Fibroblast of peridontal ligament (primary cell): Measurements from ENCODE around the gene PNO1.
A peak's percentile ranks its signal among the peaks of the same experiment; 100 is the strongest.

Experiments used
- DNase-seq: peaks from one replicate; pipeline ENCODE4 v3.0.0-alpha.2; 2010; ENCODE audit errors: extremely low read depth

The PNO1 gene

DNA sequence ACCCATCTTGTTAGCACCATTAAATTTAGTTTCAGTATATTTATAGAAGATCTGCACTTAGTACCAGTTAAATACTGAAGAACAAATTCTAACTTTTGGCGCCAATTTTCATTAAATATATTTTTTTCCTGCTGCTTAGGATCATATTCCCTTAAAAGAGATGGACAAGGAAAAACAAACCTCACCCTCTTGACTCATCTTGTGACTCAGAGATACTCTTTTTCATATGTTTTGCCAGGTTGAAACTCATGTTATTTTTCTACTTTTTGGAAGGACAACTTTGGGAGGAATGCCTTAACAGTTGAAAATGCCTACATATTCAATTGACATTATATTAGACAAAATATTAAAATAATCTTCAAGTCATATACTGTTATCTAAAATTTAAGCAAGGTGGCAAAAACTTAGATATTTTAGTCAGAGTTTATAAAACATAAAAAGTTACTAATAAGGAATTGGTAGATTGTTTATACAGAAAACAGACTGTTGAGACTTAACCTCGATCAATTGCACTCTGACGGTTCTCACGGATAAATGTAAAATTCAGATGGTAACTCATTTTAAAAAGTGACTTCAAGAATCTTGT is 36.2 kb downstream of the PNO1 start:
- peak; percentile 70 for DNase-seq

DNA sequence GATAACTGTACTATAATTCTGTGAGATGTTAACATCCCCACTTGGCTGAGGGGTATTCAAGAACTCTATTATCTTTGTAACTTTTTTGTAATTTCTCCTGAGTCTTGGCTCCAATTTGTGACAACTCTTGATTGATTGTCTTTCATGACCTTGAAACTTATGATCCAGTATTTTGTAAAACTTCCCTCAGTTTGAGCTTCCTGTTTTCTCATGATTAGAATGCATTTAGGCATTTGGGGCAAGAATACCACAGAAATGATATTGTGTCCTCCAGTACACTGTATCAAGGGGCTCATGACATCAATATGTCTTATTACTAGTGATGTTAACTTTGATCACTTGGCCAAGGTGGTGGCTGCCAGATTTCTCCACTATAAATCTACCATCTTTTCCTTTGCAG is 37.4 kb downstream of the PNO1 start:
- DNase-seq, result no peak

DNA sequence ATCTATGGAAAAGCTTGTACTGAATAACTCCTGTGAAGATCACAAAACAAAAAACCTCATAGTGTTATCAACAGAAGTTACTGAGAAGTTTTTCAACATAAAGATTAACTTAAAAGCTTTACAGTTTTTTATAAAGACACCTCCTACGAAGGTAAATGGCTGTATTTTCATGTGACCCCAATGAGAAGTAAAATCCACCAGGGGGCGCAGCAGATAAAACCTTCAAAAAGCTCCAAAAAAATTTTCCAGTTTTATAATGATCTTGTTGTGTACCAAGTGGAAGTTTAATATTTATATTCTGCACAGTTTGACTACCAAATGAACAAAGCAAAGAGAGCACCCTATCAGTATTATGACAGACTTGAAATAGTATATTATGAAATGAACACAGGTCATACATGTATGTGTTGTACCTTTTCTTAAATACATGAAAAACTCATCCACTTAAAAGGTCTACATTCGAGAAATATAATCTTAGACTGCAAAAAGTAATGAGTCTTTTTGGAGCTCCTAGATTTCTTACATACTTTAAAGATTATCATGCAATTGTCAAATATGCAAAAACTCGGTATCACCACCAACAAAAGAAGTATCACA is 38.5 kb downstream of the PNO1 start:
- peak; percentile 76 for DNase-seq

DNA sequence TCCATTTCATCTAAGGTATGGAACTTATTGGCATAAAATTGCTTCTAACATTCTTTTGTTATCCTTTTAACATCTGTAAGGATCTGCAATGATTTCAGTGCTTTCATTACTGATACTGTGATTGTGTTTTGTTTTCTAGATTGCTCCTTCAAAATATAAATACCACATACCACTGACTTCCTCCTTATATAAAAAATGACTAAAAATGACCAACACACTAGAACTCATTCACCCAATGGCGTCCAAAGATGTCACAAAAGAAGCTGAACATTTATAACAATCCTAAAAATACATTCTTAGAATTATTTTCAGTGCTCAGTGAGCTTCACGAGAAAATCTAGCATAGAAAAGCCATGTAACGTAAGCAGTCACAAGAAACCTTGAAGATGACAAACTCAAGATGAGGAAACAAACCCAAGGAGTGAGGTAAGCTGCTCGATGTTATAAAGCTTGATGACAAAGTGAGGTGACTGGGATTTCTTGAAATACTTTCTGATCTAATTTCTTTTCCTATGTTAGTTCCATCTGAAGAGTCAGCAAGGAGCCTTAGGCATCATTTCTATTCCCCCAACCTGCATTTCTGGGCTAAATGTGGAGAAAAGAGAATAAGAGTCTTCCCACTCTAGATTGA is 42.6 kb downstream of the PNO1 start:
- peak; percentile 8 for DNase-seq

DNA sequence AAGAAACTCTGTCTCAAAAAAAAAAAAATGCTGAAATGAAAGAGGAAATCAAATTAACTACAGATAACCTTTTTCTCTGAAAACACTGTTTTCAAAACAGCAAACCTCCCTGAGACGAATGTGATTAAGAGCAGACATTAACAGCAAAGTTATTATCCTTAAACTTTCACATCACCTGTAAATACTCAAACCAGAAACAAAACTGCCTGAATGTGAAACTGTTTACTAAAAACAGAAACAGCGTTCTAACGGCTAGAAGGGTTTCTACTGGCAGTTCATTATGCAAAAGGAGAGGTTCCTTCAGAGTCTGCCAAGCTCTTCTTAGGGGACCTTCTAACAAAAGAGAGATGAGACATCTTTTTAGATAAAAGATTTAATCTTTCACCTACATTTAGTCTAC is 45.9 kb downstream of the PNO1 start:
- DNase-seq, result peak; percentile 14

DNA sequence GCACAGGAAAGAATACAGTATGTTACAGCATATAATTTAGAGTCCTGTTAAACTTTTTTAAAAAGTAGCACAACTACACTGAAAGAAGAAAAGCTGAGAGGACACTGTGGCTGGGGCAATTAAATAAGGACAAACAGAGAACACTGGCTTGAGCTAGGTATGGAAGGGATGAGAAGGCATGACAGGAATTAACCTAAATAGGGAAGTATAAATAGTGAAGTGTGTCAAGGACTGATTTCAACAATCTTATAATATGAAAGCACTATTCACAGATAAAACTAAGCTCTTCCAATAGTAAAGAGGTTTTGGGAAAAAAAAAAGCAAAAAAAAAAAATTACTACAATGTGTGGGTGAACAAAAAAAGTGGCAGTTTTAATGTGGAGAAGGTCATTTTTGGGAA is 49.1 kb downstream of the PNO1 start:
- no peak for DNase-seq

DNA sequence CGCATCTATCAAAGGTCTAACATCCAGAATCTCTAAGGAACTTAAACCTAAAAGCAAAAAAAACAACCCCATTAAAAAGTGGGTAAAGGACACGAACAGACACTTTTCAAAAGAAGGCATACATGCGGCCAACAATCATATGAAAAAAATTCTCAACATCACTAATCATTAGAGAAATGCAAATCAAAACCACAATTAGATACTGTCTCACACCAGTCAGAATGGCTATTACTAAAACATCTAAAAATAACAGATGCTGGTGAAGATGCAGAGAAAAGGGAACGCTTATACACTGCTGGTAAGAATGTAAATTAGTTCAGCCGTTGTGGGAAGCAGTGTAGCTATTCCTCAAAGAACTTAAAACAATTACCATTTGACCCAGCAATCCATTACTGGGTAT is 56.7 kb downstream of the PNO1 start:
- DNase-seq, result no peak

DNA sequence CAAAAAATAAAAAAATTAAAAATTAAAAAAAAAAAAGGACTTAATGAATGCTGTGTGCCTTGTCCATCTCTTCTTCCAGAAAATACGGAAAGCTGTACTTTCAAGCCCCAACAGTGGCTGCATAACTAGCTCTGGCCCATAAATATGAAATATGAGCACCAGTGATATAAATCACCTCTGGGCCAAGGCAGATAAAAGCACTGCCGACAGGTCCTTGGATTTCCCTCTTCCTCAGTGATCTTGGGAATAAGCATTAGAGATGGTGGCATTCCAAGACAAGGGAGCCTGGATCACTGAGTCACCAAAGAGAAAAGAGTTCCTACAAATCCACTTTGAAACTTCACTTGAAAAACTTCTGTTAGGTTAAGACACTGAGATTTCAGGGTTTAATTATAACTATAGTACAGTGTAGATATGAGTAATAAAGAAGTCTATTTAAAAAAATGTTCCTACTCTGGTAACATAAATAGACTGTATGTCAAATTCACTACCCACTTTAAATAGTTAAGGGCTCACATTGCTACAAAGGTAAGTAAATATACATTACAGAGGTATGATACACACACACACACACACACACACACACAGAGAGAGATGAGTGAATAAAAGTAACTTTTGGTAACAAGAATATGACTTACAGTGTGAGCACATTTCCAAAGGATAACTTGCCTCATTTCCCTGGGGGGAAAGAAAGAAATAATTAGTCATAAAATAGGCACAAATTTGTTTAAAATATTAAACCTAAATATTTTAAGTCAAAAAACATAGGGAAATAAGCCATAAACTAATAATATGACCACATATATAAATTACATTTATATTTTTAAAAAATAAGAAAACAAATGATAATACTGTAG is 59.0 kb downstream of the PNO1 start:
- DNase-seq, result no peak

DNA sequence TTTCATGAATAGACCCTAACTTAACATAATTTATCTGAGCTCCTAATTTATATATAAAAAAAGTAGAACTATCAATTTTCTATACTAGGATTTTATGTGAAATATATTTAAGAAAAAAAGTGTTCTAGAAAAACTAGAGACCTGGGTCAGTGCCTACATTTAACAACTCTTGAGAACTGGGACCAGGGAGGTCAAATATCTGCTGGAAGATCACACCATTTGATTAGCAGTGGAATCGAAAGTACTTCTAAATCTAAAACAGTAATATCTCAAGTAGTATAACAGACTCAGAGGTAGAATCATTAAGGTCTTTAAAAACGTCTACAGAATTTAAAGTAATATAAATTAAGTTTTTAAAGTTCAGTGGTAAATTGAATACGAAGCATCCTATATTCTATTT is 60.0 kb downstream of the PNO1 start:
- DNase-seq, result no peak

DNA sequence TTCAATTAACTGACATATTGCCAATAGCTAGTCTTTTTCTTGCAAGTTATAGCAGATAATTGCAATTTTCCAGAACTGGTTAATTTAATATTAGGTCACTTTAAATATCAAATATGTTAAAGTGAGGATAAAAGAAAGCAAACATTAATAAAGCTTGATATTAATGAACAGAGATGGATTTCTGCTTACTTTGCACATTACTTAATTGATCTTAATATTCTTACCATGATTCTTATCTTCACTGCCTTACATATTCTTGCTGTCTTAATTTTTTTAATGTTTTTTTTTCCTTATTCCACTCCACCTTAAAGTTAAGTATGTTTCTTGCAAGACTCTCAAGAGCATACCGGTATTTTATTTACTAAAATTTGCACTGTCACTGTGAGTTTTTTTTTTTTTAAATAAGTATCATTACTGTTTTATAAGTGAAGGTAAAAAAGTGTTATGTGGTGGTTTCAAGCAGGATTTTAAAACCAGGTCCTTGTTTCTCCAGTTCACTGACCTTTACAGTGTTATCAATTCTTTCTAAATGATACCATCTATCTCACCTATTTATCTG is 60.7 kb downstream of the PNO1 start:
- no peak for DNase-seq

DNA sequence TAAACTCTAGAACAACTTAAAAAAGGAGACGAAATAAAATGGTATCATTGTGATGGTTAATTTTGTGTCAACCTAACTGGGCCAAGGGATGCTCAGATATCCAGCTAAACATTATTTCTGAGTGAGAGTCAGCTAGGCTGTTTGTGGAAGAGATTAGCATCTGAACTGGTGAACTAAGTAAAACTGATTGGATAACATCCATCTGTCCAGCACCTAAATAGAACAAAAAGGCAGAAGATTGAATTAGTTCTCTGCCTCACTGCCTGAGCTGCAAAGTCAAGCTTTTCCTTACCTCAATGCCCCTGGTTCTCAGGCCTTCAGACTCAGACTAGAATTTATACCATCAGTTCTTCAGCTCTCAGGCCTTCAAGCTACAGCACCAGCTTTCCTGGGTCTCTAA is 64.6 kb downstream of the PNO1 start:
- no peak for DNase-seq

DNA sequence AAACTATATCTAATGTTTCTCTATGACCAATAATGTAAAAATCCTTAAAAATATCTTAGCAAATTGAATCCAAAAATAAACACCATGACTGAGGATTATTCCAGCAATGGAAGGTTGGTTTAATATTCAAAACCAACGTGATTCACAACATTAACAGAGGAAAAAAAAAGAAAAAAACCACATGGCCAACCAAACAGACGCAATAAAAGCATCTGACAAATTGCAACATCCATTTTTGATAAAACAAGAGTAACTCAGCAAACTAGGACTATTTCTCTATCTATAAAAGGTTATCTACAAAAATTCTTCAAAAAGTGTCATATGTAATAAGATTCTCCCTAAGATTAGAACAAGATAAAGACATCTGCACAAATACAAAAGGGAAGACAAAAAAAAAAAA is 65.7 kb downstream of the PNO1 start:
- DNase-seq, result peak; percentile 40

DNA sequence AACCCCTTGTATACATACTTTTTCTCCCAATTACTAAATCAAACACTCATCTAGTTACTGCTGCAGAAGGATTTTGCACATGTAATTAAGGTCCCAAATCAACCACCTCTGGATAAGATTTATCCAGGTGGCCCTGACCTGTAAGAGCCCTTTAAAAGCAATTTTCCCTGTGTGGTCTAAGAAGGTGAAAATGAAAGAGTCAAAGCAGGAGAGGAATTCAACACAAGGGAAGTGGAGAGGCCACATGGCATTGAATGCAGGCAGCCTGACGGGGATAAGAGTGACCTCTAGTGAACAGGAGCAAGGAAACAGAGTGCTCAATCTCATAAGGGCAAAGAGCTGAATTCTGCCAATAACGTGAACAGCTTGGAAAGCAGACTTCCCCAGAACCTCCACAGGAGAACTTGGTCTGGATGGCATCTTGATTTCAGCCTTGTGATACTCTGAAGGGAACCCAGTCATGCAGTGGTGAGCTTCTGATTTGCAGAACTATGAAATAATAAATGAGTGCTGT is 67.5 kb downstream of the PNO1 start:
- no peak for DNase-seq
